ENCODE results near the gene CACNA1D. TPM values are rescaled to one million over a fixed set of nuclear protein-coding genes. Genes with fewer than 3 reads are reported as not detected.
A peak's percentile ranks its signal among the peaks of the same experiment; 100 is the strongest.
"Not testable (repeated sequence)": the region's sequence is repeated elsewhere in the genome, so short reads cannot be mapped to it uniquely, and the experiment has no call there.

CACNA1D gene
- 66.7 and 159 TPM in 2 replicates for total RNA-seq
- 41.0 and 55.8 TPM in 2 replicates for polyA plus RNA-seq

- H3K4me3 ChIP-seq = peak within 1 kb of the TSS; percentile 70
- no peaks in the 10 kb centered on the region for H3K27me3 ChIP-seq
- DNase-seq (ENCODE audit: low read depth in 1 of 2, low spot score in 1 of 2) = peak; percentile 6 to 67
- peaks cover 49% of the 10 kb centered on the region for H3K4me1 ChIP-seq (ENCODE audit: low read depth)
- TF ChIP-seq CTCF (IDR thresholded peaks at IDR 0.05; ENCODE audit: low read depth, low read length) = no peak
- H3K36me3 ChIP-seq = no peaks in the 10 kb centered on the region
- peak within 1 kb of the TSS; percentile 27 for H3K27ac ChIP-seq
- no peaks in the 10 kb centered on the region for H3K9me3 ChIP-seq (ENCODE audit: low read depth)
Observed at GRCh38 chr3:53493963-53494791, at the start of gene CACNA1D. TSS of gene CACNA1D (plus strand) at chr3:53494611. CDS start at chr3:53495167, 556 bp downstream.

- no peak for TF ChIP-seq CTCF (IDR thresholded peaks at IDR 0.05; ENCODE audit: low read depth, low read length)
- Histone ChIP-seq H3K27me3 (no peaks in the 10 kb centered on the region), H3K9me3 (ENCODE audit: low read depth) (no peaks in the 10 kb centered on the region), H3K36me3 (no peaks in the 10 kb centered on the region), H3K27ac (no peak overlapping the region), H3K4me3 (no peak overlapping the region), H3K4me1 (ENCODE audit: low read depth) (no peaks in the 10 kb centered on the region)
- DNase-seq (ENCODE audit: low read depth in 1 of 2, low spot score in 1 of 2) = no peak
Observed at GRCh38 chr3:53457068-53457467, 37.3 kb upstream of the CACNA1D start.

GRCh38 chr3:53460326-53460725, 34.1 kb upstream of the CACNA1D start:
- Histone ChIP-seq H3K9me3 (ENCODE audit: low read depth) (no peaks in the 10 kb centered on the region), H3K27me3 (no peaks in the 10 kb centered on the region), H3K4me3 (no peak overlapping the region), H3K36me3 (no peaks in the 10 kb centered on the region), H3K4me1 (ENCODE audit: low read depth) (no peaks in the 10 kb centered on the region), H3K27ac (no peak overlapping the region)
- no peak for DNase-seq (ENCODE audit: low read depth in 1 of 2, low spot score in 1 of 2)
- TF ChIP-seq CTCF (IDR thresholded peaks at IDR 0.05; ENCODE audit: low read depth, low read length) = no peak

- Histone ChIP-seq H3K4me1 (ENCODE audit: low read depth) (no peaks in the 10 kb centered on the region), H3K27ac (no peak overlapping the region), H3K9me3 (ENCODE audit: low read depth) (no peaks in the 10 kb centered on the region), H3K4me3 (no peak overlapping the region), H3K36me3 (no peaks in the 10 kb centered on the region), H3K27me3 (no peaks in the 10 kb centered on the region)
- no peak for TF ChIP-seq CTCF (IDR thresholded peaks at IDR 0.05; ENCODE audit: low read depth, low read length)
- no peak for DNase-seq (ENCODE audit: low read depth in 1 of 2, low spot score in 1 of 2)
Observed at GRCh38 chr3:53464424-53464823, 30.0 kb upstream of the CACNA1D start.

- H3K9me3 ChIP-seq (ENCODE audit: low read depth); DNase-seq (ENCODE audit: low read depth in 1 of 2, low spot score in 1 of 2); H3K36me3 ChIP-seq; H3K4me1 ChIP-seq (ENCODE audit: low read depth); H3K27me3 ChIP-seq; H3K27ac ChIP-seq; H3K4me3 ChIP-seq: not testable (repeated sequence)
Observed at GRCh38 chr3:53469758-53470157, 24.7 kb upstream of the CACNA1D start.

- TF ChIP-seq CTCF (IDR thresholded peaks at IDR 0.05; ENCODE audit: low read depth, low read length) = no peak
- H3K27ac ChIP-seq = no peak overlapping the region
- H3K4me1 ChIP-seq (ENCODE audit: low read depth) = peaks cover 4% of the 10 kb centered on the region
- DNase-seq (ENCODE audit: low read depth in 1 of 2, low spot score in 1 of 2) = no peak
- H3K27me3 ChIP-seq = no peaks in the 10 kb centered on the region
- H3K36me3 ChIP-seq = no peaks in the 10 kb centered on the region
- no peak overlapping the region for H3K4me3 ChIP-seq
- no peaks in the 10 kb centered on the region for H3K9me3 ChIP-seq (ENCODE audit: low read depth)
Observed at GRCh38 chr3:53473422-53473821, 21.0 kb upstream of the CACNA1D start.

GRCh38 chr3:53476372-53476771, 18.0 kb upstream of the CACNA1D start:
- H3K36me3 ChIP-seq; DNase-seq (ENCODE audit: low read depth in 1 of 2, low spot score in 1 of 2): not testable (repeated sequence)

GRCh38 chr3:53477689-53478088, 16.7 kb upstream of the CACNA1D start:
- H3K27ac ChIP-seq; H3K9me3 ChIP-seq (ENCODE audit: low read depth); H3K36me3 ChIP-seq; H3K4me3 ChIP-seq; DNase-seq (ENCODE audit: low read depth in 1 of 2, low spot score in 1 of 2); H3K27me3 ChIP-seq: not testable (repeated sequence)
- peaks cover 11% of the 10 kb centered on the region for H3K4me1 ChIP-seq (ENCODE audit: low read depth)

More at GRCh38 chr3:53476372-53476771, 18.0 kb upstream of the CACNA1D start:
- peaks cover 11% of the 10 kb centered on the region for H3K4me1 ChIP-seq (ENCODE audit: low read depth)
- not testable (repeated sequence) for H3K9me3 ChIP-seq (ENCODE audit: low read depth); H3K4me3 ChIP-seq; H3K27ac ChIP-seq; H3K27me3 ChIP-seq
